Mesendoderm (in vitro differentiated cells): ENCODE results near the gene CCL18.

Source experiments
- DNase-seq: peaks from one replicate; pipeline ENCODE4 v3.0.0; 2013
- H2AK5ac ChIP-seq: 2 replicates; pipeline ENCODE4 v1.6.1; 2013; ENCODE audit warnings: low read length, inconsistent platforms
- H2BK120ac ChIP-seq: 2 replicates; pipeline ENCODE4 v1.6.1; 2013; ENCODE audit warnings: low read depth, mild to moderate bottlenecking, low read length, moderate library complexity, mixed read lengths
- H2BK15ac ChIP-seq: replicated peaks from 2 replicates; pipeline ENCODE4 v1.6.1; 2013; ENCODE audit warnings: low read depth, mild to moderate bottlenecking, moderate library complexity
- H2BK5ac ChIP-seq: 2 replicates; pipeline ENCODE4 v1.6.1; 2013; ENCODE audit warnings: low read length, inconsistent platforms
- H3K18ac ChIP-seq: 2 replicates; pipeline ENCODE4 v1.6.1; 2013; ENCODE audit warnings: mild to moderate bottlenecking, low read length, mixed read lengths
- H3K23ac ChIP-seq: one replicate; pipeline ENCODE4 v1.6.1; 2013; ENCODE audit warnings: low read length
- H3K27ac ChIP-seq: 2 replicates; pipeline ENCODE4 v1.5.1; 2013; ENCODE audit warnings: low read depth, mild to moderate bottlenecking, inconsistent platforms, low read length, moderate library complexity
- H3K27me3 ChIP-seq: 2 replicates; pipeline ENCODE4 v1.6.1; 2013; ENCODE audit warnings: low read length, control low read depth, mild to moderate bottlenecking, inconsistent platforms; ENCODE audit not compliant: insufficient read depth, poor library complexity
- H3K36me3 ChIP-seq: 2 replicates; pipeline ENCODE4 v1.6.1; 2013; ENCODE audit warnings: low read length, inconsistent platforms; ENCODE audit not compliant: control insufficient read depth, insufficient read depth
- H3K4ac ChIP-seq: one replicate; pipeline ENCODE4 v1.6.1; 2013; ENCODE audit warnings: low read depth, mild to moderate bottlenecking, low read length, moderate library complexity
- H3K4me1 ChIP-seq: 2 replicates; pipeline ENCODE4 v1.6.1; 2013; ENCODE audit warnings: low read depth, low read length, inconsistent platforms; ENCODE audit not compliant: control insufficient read depth
- H3K4me2 ChIP-seq: 2 replicates; pipeline ENCODE4 v1.6.1; 2013; ENCODE audit warnings: low read length
- H3K4me3 ChIP-seq: 2 replicates; pipeline ENCODE4 v1.5.1; 2013; ENCODE audit warnings: mild to moderate bottlenecking, low read length
- H3K56ac ChIP-seq: one replicate; pipeline ENCODE4 v1.6.1; 2013; ENCODE audit warnings: low read length
- H3K79me1 ChIP-seq: 2 replicates; pipeline ENCODE4 v1.6.1; 2013; ENCODE audit warnings: low read length, inconsistent platforms
- H3K79me2 ChIP-seq: 2 replicates; pipeline ENCODE4 v1.6.1; 2013; ENCODE audit warnings: mild to moderate bottlenecking, low read length; ENCODE audit not compliant: control insufficient read depth, insufficient read depth
- H3K9ac ChIP-seq: 2 replicates; pipeline ENCODE4 v1.6.1; 2013; ENCODE audit warnings: low read length, inconsistent platforms
- H4K5ac ChIP-seq: one replicate; pipeline ENCODE4 v1.6.1; 2013; ENCODE audit warnings: low read length
- H4K8ac ChIP-seq: one replicate; pipeline ENCODE4 v1.6.1; 2013; ENCODE audit warnings: low read depth, mild to moderate bottlenecking, control low read depth, low read length, moderate library complexity
- WGBS: extraction: QIAGEN DNeasy Blood & Tissue Kit; methylation state at CpG from one replicate; pipeline ENCODE4 v1.1.7; 2013; ENCODE audit warnings: low lambda C conversion rate, missing lambda C conversion rate; ENCODE audit not compliant: insufficient coverage; ENCODE audit errors: extremely low coverage; 5-methylcytosine and 5-hydroxymethylcytosine counted together

The CCL18 gene

DNA sequence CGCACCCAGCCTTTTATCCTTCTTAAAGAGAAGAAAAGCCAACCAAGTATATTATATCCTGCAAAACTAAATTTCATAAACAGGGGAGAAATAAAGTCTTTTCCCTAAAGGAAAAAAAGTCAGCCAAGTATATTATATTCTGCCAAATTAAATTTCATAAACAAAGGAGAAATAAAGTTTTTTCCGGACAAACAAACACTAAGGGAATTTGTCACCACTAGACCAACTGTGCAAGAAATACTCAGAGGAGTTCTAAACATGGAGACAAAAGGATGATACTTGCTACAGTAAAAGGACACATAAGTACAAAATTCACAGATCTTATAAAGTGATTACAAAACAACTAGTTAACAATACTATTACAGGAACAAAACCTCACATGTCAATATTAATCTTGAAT lies 14.4 kb upstream of the CCL18 start:
- Histone ChIP-seq H3K23ac (no peak overlapping the region), H3K27me3 (no peaks in the 10 kb centered on the region), H3K18ac (no peak overlapping the region), H3K27ac (no peak overlapping the region), H2AK5ac (no peak overlapping the region), H3K36me3 (no peaks in the 10 kb centered on the region), H3K4me1 (no peaks in the 10 kb centered on the region), H3K4ac (no peak overlapping the region), H2BK15ac (no peak overlapping the region), H3K4me3 (no peak overlapping the region), H3K4me2 (no peak overlapping the region), H2BK5ac (no peak overlapping the region), H3K79me1 (no peaks in the 10 kb centered on the region), H3K9ac (no peak overlapping the region), H4K5ac (no peak overlapping the region), H3K56ac (no peak overlapping the region), H2BK120ac (no peak overlapping the region), H3K79me2 (no peaks in the 10 kb centered on the region), H4K8ac (no peak overlapping the region)
- no peak for DNase-seq
- no CpG with 5 or more reads among the region's 2 CpGs for WGBS

DNA sequence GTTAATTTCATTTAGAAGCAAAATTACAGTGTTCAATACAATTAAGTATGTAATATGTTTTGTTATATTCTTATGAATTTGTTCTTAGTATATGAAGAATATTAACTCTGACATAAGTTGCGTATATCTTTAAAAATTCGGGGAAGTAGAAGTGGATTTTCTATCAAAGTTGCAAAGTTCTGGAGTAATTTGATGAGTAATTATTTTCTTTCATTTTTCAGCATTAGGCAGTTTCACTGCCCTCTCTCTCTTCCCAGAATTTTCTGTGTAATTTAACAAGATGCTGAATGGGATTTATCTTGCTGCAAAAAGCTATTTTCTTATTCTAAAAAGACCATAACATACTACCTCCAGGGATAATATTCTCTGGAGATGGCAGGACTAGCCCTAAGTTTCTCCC lies 8.9 kb upstream of the CCL18 start:
- H3K4me3 ChIP-seq, result no peak overlapping the region
- no peak overlapping the region for H3K9ac ChIP-seq
- H4K8ac ChIP-seq, result no peak overlapping the region
- H3K27ac ChIP-seq, result no peak overlapping the region
- no peak for DNase-seq
- H3K79me1 ChIP-seq, result no peaks in the 10 kb centered on the region
- H2BK5ac ChIP-seq, result no peak overlapping the region
- H3K4ac ChIP-seq, result no peak overlapping the region
- H2AK5ac ChIP-seq, result no peak overlapping the region
- no peaks in the 10 kb centered on the region for H3K79me2 ChIP-seq
- H3K27me3 ChIP-seq, result no peaks in the 10 kb centered on the region
- no peak overlapping the region for H3K4me2 ChIP-seq
- no peak overlapping the region for H3K23ac ChIP-seq
- no peak overlapping the region for H3K56ac ChIP-seq
- 100% methylated on average over 2 of the region's 2 CpGs for WGBS
- H3K36me3 ChIP-seq, result no peaks in the 10 kb centered on the region
- no peak overlapping the region for H2BK15ac ChIP-seq
- no peak overlapping the region for H3K18ac ChIP-seq
- H2BK120ac ChIP-seq, result no peak overlapping the region
- no peak overlapping the region for H4K5ac ChIP-seq
- H3K4me1 ChIP-seq, result no peaks in the 10 kb centered on the region

- Histone ChIP-seq H3K36me3 (no peaks in the 10 kb centered on the region), H3K79me2 (no peaks in the 10 kb centered on the region), H2BK15ac (no peak overlapping the region), H2AK5ac (no peak overlapping the region), H3K9ac (no peak overlapping the region), H3K79me1 (no peaks in the 10 kb centered on the region), H3K4me3 (no peak overlapping the region), H3K18ac (no peak overlapping the region), H3K4me2 (no peak overlapping the region), H3K56ac (no peak overlapping the region), H3K27me3 (no peaks in the 10 kb centered on the region), H2BK120ac (no peak overlapping the region), H4K8ac (no peak overlapping the region), H2BK5ac (no peak overlapping the region), H3K4ac (no peak overlapping the region), H3K23ac (no peak overlapping the region), H3K27ac (no peak overlapping the region), H3K4me1 (no peaks in the 10 kb centered on the region), H4K5ac (no peak overlapping the region)
- DNase-seq, result no peak
- no CpG with 5 or more reads among the region's 4 CpGs for WGBS
Measured at GRCh38 chr17:36055921-36056520, 8.1 kb upstream of the CCL18 start.

- H2BK15ac ChIP-seq, result no peak overlapping the region
- no peak overlapping the region for H3K4me2 ChIP-seq
- H3K79me1 ChIP-seq, result no peaks in the 10 kb centered on the region
- H2BK5ac ChIP-seq, result no peak overlapping the region
- no peak overlapping the region for H3K9ac ChIP-seq
- no peaks in the 10 kb centered on the region for H3K79me2 ChIP-seq
- no peak overlapping the region for H3K27ac ChIP-seq
- H3K4me1 ChIP-seq, result no peaks in the 10 kb centered on the region
- no peaks in the 10 kb centered on the region for H3K27me3 ChIP-seq
- H3K23ac ChIP-seq, result no peak overlapping the region
- H4K8ac ChIP-seq, result no peak overlapping the region
- no peak overlapping the region for H2AK5ac ChIP-seq
- H3K36me3 ChIP-seq, result no peaks in the 10 kb centered on the region
- H4K5ac ChIP-seq, result no peak overlapping the region
- H2BK120ac ChIP-seq, result no peak overlapping the region
- no peak overlapping the region for H3K56ac ChIP-seq
- no peak overlapping the region for H3K4me3 ChIP-seq
- no peak overlapping the region for H3K18ac ChIP-seq
- H3K4ac ChIP-seq, result no peak overlapping the region
- no peak for DNase-seq
Measured at GRCh38 chr17:36057911-36058310, 6.2 kb upstream of the CCL18 start.

DNA sequence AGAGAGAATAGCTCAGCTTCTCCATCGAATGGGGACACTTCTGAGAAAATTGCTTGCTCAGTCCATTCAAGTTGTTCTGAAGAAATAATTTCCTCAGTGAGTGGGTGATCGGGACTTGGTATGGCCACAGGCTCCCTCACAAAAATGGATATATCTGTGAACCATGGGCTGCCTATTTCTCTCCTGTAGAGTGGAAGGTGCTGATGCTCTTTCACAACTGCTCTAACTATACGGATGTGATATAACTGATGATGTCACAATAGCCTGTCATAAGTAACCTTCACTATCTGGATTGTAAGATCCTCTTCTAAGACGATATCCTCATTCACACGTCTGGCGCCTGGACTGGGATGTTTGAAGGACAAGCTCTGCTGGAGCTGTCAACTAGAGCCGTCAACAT lies 4.7 kb upstream of the CCL18 start:
- Histone ChIP-seq H4K8ac (no peak overlapping the region), H2BK120ac (no peak overlapping the region), H3K79me2 (no peaks in the 10 kb centered on the region), H2BK5ac (no peak overlapping the region), H3K56ac (no peak overlapping the region), H3K4me1 (no peaks in the 10 kb centered on the region), H2BK15ac (no peak overlapping the region), H3K27me3 (no peaks in the 10 kb centered on the region), H3K27ac (no peak overlapping the region), H3K18ac (no peak overlapping the region), H3K36me3 (no peaks in the 10 kb centered on the region), H3K79me1 (no peaks in the 10 kb centered on the region), H3K4me2 (no peak overlapping the region), H4K5ac (no peak overlapping the region), H2AK5ac (no peak overlapping the region), H3K4ac (no peak overlapping the region), H3K23ac (no peak overlapping the region), H3K4me3 (no peak overlapping the region), H3K9ac (no peak overlapping the region)
- no peak for DNase-seq
- WGBS, result no CpG with 5 or more reads among the region's 7 CpGs

DNA sequence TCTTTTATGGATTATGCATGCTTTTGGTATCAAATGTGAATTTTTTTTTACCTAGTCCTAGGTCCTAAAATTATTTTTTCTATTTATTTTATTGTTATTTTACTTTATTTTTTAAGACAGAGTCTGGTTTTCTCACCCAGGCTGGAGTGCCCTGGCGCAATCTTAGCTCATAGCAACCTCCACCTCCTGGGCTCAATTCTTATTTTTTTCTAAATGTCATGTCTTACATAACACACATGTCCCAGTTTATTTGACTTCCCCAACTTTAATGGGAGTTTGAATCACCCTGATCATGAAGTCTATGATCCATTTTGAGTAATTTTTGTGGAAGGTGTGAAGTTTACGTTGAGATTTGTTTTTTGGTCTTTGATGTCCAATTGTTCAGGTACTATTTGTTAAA lies 3.3 kb upstream of the CCL18 start:
- Histone ChIP-seq H2AK5ac (no peak overlapping the region), H3K79me2 (no peaks in the 10 kb centered on the region), H4K8ac (no peak overlapping the region), H4K5ac (no peak overlapping the region), H3K9ac (no peak overlapping the region), H2BK15ac (no peak overlapping the region), H3K18ac (no peak overlapping the region), H3K23ac (no peak overlapping the region), H3K79me1 (no peaks in the 10 kb centered on the region), H3K4me3 (no peak overlapping the region), H3K27ac (no peak overlapping the region), H3K4me2 (no peak overlapping the region), H3K56ac (no peak overlapping the region), H2BK5ac (no peak overlapping the region), H3K27me3 (no peaks in the 10 kb centered on the region), H3K4me1 (no peaks in the 10 kb centered on the region), H3K4ac (no peak overlapping the region), H2BK120ac (no peak overlapping the region), H3K36me3 (no peaks in the 10 kb centered on the region)
- DNase-seq, result no peak
- 100% methylated on average over 1 of the region's 2 CpGs for WGBS
